ENCODE measurements around the gene SUGCT.

DNA sequence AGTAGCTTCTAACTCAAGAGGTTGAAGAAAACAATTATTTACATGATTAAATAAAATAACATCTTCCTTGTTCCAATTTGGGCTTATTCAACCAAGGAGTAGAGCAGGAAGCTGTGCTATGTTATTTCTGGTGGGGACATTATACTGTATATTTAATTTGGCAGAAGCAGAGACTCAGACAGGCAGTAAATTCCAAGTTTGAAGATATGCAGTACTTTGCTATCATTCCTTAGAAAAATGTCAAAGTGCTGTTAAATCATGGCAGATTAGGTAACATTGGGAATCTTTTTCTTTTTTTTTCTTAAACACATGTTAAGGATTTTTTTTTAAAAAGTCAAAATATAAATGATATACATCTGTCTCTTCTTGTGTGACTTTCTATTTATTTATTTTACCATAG lies 190.1 kb downstream of the SUGCT start:
- TF ChIP-seq, protein P1, sequence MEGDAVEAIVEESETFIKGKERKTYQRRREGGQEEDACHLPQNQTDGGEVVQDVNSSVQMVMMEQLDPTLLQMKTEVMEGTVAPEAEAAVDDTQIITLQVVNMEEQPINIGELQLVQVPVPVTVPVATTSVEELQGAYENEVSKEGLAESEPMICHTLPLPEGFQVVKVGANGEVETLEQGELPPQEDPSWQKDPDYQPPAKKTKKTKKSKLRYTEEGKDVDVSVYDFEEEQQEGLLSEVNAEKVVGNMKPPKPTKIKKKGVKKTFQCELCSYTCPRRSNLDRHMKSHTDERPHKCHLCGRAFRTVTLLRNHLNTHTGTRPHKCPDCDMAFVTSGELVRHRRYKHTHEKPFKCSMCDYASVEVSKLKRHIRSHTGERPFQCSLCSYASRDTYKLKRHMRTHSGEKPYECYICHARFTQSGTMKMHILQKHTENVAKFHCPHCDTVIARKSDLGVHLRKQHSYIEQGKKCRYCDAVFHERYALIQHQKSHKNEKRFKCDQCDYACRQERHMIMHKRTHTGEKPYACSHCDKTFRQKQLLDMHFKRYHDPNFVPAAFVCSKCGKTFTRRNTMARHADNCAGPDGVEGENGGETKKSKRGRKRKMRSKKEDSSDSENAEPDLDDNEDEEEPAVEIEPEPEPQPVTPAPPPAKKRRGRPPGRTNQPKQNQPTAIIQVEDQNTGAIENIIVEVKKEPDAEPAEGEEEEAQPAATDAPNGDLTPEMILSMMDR (IDR thresholded peaks at IDR 0.05) = no peak
- no peak for TF ChIP-seq POLR2A (IDR thresholded peaks at IDR 0.05)
